GM12878 (cell line): Measurements from ENCODE around the gene ARL15. TPM values are rescaled to one million over a fixed set of nuclear protein-coding genes. Genes with fewer than 3 reads are reported as not detected.

Source experiments
- ATAC-seq: fragments of 200-7000 bp; cut with Tn5 transposase; 3 replicates; pipeline ENCODE4 v1.9.1; 2020; ENCODE audit warnings: mild to moderate bottlenecking, moderate library complexity
- BruUV-seq: library from RNA; stranded (reverse); fragments of 400-500 nt; replicated peaks from 2 replicates; lab custom pipeline; 2021; lab: Mats Ljungman, UMichigan
- CTCF ChIA-PET: fragments of 300-600 bp; sonication (Branson Sonifier 250); formaldehyde crosslinking; extraction: SDS; loops from one replicate; lab custom pipeline; 2021; ENCODE audit warnings: inconsistent platforms; lab: Yijun Ruan, JAX
- POLR2A ChIA-PET: fragments of 350-600 bp; formaldehyde crosslinking; extraction: SDS; loops from one replicate; lab custom pipeline; 2021; ENCODE audit warnings: inconsistent platforms; lab: Charles Lee
- RAD21 ChIA-PET: fragments of 300-600 bp; sonication (Branson Sonifier 250); formaldehyde crosslinking; loops from one replicate; lab custom pipeline; 2023; ENCODE audit warnings: antibody characterized with exemption; ENCODE audit not compliant: unreplicated experiment; lab: Charles Lee
- SMC1A ChIA-PET: fragments of 300-600 bp; sonication (Branson Sonifier 250); formaldehyde crosslinking; loops from one replicate; lab custom pipeline; 2023; ENCODE audit not compliant: unreplicated experiment, uncharacterized antibody; lab: Charles Lee
- DNase-seq: peaks from one replicate; pipeline ENCODE4 v3.0.0-alpha.2; 2011; ENCODE audit warnings: low read depth, low spot score
- FAIRE-seq: peaks from 3 replicates; lab custom pipeline; 2011; peaks lifted over from hg19 to GRCh38; lab: Jason Lieb, UNC
- H2AFZ ChIP-seq: 2 replicates; pipeline ENCODE4 v1.6.0; 2011; ENCODE audit warnings: low read depth, low read length, control low read depth; ENCODE audit not compliant: control insufficient read depth
- H3K27ac ChIP-seq: 2 replicates; pipeline ENCODE4 v1.5.1; 2011; ENCODE audit warnings: control low read depth; ENCODE audit not compliant: control insufficient read depth, insufficient read depth
- H3K27me3 ChIP-seq, 2 experiments: replicated peaks in 1 of 2; 2 replicates each; pipeline versions ENCODE4 v1.6.0 to v1.6.1; 2011; ENCODE audit warnings: low read length in 1 of 2; ENCODE audit not compliant: control insufficient read depth in 2 of 2, insufficient read depth in 2 of 2
- H3K36me3 ChIP-seq, 2 experiments: 2 replicates each; pipeline ENCODE4 v1.5.1; 2011; ENCODE audit warnings: low read length in 1 of 2; ENCODE audit not compliant: control insufficient read depth in 2 of 2, insufficient read depth in 2 of 2
- H3K4me1 ChIP-seq: 2 replicates; pipeline ENCODE4 v1.6.1; 2011; ENCODE audit warnings: mild to moderate bottlenecking, low read length, moderate library complexity, mixed read lengths; ENCODE audit not compliant: control insufficient read depth, insufficient read depth
- H3K4me2 ChIP-seq: 2 replicates; pipeline ENCODE4 v1.6.0; 2011; ENCODE audit warnings: control low read depth; ENCODE audit not compliant: control insufficient read depth, insufficient read depth
- H3K4me3 ChIP-seq: fragments of 200-600 bp; sonication (generic); 2 replicates; pipeline ENCODE4 v1.5.1; 2016
- H3K79me2 ChIP-seq: 2 replicates; pipeline ENCODE4 v1.6.0; 2011; ENCODE audit warnings: low read length; ENCODE audit not compliant: control insufficient read depth, insufficient read depth
- H3K9ac ChIP-seq: 2 replicates; pipeline ENCODE4 v1.8.0; 2011; ENCODE audit warnings: low read length, control low read depth, mixed read lengths; ENCODE audit not compliant: control insufficient read depth, insufficient read depth
- H3K9me3 ChIP-seq: replicated peaks from 3 replicates; pipeline ENCODE4 v1.5.1; 2011; ENCODE audit warnings: mild to moderate bottlenecking, low read length; ENCODE audit not compliant: control insufficient read depth, insufficient read depth
- H4K20me1 ChIP-seq: 2 replicates; pipeline ENCODE4 v1.6.0; 2011; ENCODE audit not compliant: control insufficient read depth, insufficient read depth
- HDAC6 ChIP-seq: fragments of 200-600 bp; sonication (generic); IDR thresholded peaks from one replicate; pipeline ENCODE4 v1.8.0; 2017; ENCODE audit warnings: antibody characterized with exemption; ENCODE audit not compliant: unreplicated experiment
- MXI1 ChIP-seq: fragments of 150-350 bp; IDR thresholded peaks from 2 replicates; pipeline ENCODE4 v1.6.1; 2011; ENCODE audit warnings: low read depth, mild to moderate bottlenecking, inconsistent platforms, low read length, improper control_type of control experiment
- SMAD1 ChIP-seq: fragments of 450-650 bp; IDR thresholded peaks from 2 replicates; pipeline ENCODE4 v1.6.1; 2018; ENCODE audit warnings: mild to moderate bottlenecking, low read depth; ENCODE audit not compliant: partially characterized antibody
- ZSCAN29 ChIP-seq: fragments of 450-650 bp; IDR thresholded peaks from 2 replicates; pipeline ENCODE4 v1.6.1; 2017; ENCODE audit warnings: mild to moderate bottlenecking, moderate library complexity
- WGBS: methylation state at CpG from one replicate; pipeline ENCODE4 v1.1.6; 2016; ENCODE audit warnings: low lambda C conversion rate; ENCODE audit not compliant: insufficient replicate concordance, insufficient coverage; ENCODE audit errors: missing lambda C conversion rate; 5-methylcytosine and 5-hydroxymethylcytosine counted together
- in situ Hi-C: fragments of 300-500 bp; cut with MboI; formaldehyde crosslinking; loops from 9 replicates; pipeline ENCODE4 v1.14.3; 2018; ENCODE audit warnings: mixed read lengths
- intact Hi-C: fragments of 100-400 bp; cut with micrococcal nuclease; formaldehyde crosslinking; loops from one replicate; pipeline ENCODE4 v1.14.2; 2022; ENCODE audit not compliant: unreplicated experiment
- polyA plus RNA-seq, 11 experiments: library from polyadenylated mRNA; depleted of rRNA in 4 of 11; unstranded in 6 of 11; stranded (reverse) in 5 of 11; fragments of >200 nt; fragmentation: Nextera tagmentation in 4 of 11; fragmentation: Illumina TruSeq in 1 of 11; extraction: Ambion mirVana in 4 of 11; extraction: Trizol in 1 of 11; gene quantifications; 1 replicate in 1 of 11; 2 replicates in 10 of 11; pipeline versions ENCODE4 v1.2.1 to v1.2.3, GENCODE V29; 2011 to 2016; ENCODE audit warnings: inconsistent platforms in 2 of 11, missing spikeins in 2 of 11, low read depth in 1 of 11
- total RNA-seq, 4 experiments: library from RNA; depleted of rRNA in 3 of 4; stranded (reverse); fragments of >200 nt in 3 of 4; fragmentation: Illumina TruSeq in 1 of 4; extraction: Trizol in 1 of 4; gene quantifications; 2 replicates each; pipeline versions ENCODE4 v1.2.1 to v1.2.3, GENCODE V29; 2013 to 2021
- TF ChIP-seq, protein P1 (sequence below): fragments of 150-350 bp; IDR thresholded peaks from 2 replicates; pipeline ENCODE4 v1.6.1; 2016; ENCODE audit warnings: low read depth, low read length
- TF ChIP-seq, protein P2 (sequence below), 3 experiments: IDR thresholded peaks in 2 of 3; conservative IDR thresholded peaks in 1 of 3; 2 replicates each; pipeline ENCODE4 v1.5.1; 2011; ENCODE audit warnings: low read depth in 3 of 3, low read length in 3 of 3, mild to moderate bottlenecking in 3 of 3, control low read depth in 2 of 3, moderate library complexity in 2 of 3, inconsistent platforms in 1 of 3, mixed read lengths in 1 of 3; ENCODE audit not compliant: control insufficient read depth in 2 of 3, insufficient read depth in 1 of 3; ENCODE audit errors: extremely low read depth in 1 of 3

ARL15 gene
- total and polyA plus RNA-seq, 10 of the 15 experiments (the other 5 are each of a cell fraction or from before 2014, with no cell fraction given) = 3.6 to 11.0 (median 7.7) TPM

DNA sequence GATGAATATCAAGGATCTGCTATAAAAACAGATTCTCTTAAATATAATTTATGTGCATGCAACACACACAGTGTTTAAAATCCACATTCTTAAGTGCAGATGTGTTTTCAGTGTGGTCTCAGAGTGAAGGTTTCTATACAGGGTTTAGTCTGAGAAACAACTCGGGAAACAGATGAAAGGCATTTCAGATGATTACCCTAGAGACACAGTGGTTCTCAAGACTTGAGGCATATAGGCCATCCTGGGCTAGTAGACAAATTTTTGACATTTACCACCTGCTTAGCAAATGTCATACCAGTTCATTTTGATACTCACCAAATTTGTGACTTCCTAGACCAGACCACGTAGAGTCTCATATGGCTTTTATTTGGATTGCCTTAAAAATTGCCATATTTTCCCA is 216.5 kb downstream of the ARL15 start (continued):
- TF ChIP-seq HDAC6 (no peak), ZSCAN29 (no peak), MXI1 (peak; percentile 27; the same call in 1 of the 2 replicates)

DNA sequence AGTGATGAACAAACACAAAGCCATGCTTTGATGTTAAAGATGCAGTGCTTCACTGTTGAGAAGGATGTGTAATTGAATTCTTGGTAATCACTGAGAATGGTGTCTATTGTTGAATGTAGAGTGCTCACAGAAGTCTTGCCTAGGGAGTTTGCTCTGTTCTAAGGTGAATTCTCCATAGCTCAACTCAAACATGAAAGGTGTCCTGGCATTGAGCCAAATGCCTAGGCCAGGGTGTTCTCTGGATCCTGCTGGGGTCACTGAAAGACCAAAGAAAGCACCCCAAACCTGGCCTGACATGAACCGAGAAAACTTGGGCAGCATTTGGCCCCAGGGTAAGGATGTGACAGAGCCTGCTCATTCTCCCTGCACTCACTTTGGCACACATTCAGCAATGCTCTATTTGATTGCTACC is 217.3 kb downstream of the ARL15 start:
- no peak overlapping the region for H3K9ac ChIP-seq
- BruUV-seq = no TSS peak
- no peaks in the 10 kb centered on the region for H4K20me1 ChIP-seq
- no peaks in the 10 kb centered on the region for H3K79me2 ChIP-seq
- intact Hi-C loops (loop anchor here (5.0 kb wide), 1 partner anchor 124 kb away; no protein-coding TSS in a partner anchor), in situ Hi-C loops (no loop called here)
- no peaks in the 10 kb centered on the region for H3K36me3 ChIP-seq
- RAD21 ChIA-PET = no interaction called here
- no peak overlapping the region for H3K4me3 ChIP-seq
- SMC1A ChIA-PET = interaction anchor here (0.8 kb wide), 1 partner anchor 19 kb away, joined by 5 read pairs; no protein-coding TSS in a partner anchor
- no peak overlapping the region for H2AFZ ChIP-seq
- no peaks in the 10 kb centered on the region for H3K9me3 ChIP-seq
- ATAC-seq (peak; percentile 40), DNase-seq (no peak), FAIRE-seq (no peak)
- no peak overlapping the region for H3K27ac ChIP-seq
- no peak overlapping the region for H3K4me2 ChIP-seq
- POLR2A ChIA-PET = no interaction called here
- no peaks in the 10 kb centered on the region; the same call in 1 of the 2 replicates for H3K4me1 ChIP-seq
- CTCF ChIA-PET = interaction anchor here (0.6 to 0.8 kb wide), 2 partner anchors 136 to 141 kb away, joined by 4 read pairs; no protein-coding TSS in a partner anchor
- TF ChIP-seq SMAD1 = peak; percentile 75
- TF ChIP-seq, protein P1, sequence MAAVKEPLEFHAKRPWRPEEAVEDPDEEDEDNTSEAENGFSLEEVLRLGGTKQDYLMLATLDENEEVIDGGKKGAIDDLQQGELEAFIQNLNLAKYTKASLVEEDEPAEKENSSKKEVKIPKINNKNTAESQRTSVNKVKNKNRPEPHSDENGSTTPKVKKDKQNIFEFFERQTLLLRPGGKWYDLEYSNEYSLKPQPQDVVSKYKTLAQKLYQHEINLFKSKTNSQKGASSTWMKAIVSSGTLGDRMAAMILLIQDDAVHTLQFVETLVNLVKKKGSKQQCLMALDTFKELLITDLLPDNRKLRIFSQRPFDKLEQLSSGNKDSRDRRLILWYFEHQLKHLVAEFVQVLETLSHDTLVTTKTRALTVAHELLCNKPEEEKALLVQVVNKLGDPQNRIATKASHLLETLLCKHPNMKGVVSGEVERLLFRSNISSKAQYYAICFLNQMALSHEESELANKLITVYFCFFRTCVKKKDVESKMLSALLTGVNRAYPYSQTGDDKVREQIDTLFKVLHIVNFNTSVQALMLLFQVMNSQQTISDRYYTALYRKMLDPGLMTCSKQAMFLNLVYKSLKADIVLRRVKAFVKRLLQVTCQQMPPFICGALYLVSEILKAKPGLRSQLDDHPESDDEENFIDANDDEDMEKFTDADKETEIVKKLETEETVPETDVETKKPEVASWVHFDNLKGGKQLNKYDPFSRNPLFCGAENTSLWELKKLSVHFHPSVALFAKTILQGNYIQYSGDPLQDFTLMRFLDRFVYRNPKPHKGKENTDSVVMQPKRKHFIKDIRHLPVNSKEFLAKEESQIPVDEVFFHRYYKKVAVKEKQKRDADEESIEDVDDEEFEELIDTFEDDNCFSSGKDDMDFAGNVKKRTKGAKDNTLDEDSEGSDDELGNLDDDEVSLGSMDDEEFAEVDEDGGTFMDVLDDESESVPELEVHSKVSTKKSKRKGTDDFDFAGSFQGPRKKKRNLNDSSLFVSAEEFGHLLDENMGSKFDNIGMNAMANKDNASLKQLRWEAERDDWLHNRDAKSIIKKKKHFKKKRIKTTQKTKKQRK = no peak
- TF ChIP-seq, protein P2, sequence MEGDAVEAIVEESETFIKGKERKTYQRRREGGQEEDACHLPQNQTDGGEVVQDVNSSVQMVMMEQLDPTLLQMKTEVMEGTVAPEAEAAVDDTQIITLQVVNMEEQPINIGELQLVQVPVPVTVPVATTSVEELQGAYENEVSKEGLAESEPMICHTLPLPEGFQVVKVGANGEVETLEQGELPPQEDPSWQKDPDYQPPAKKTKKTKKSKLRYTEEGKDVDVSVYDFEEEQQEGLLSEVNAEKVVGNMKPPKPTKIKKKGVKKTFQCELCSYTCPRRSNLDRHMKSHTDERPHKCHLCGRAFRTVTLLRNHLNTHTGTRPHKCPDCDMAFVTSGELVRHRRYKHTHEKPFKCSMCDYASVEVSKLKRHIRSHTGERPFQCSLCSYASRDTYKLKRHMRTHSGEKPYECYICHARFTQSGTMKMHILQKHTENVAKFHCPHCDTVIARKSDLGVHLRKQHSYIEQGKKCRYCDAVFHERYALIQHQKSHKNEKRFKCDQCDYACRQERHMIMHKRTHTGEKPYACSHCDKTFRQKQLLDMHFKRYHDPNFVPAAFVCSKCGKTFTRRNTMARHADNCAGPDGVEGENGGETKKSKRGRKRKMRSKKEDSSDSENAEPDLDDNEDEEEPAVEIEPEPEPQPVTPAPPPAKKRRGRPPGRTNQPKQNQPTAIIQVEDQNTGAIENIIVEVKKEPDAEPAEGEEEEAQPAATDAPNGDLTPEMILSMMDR (IDR thresholded peaks at IDR 0.05 in 2 of 3, conservative IDR thresholded peaks at IDR 0.05 in 1 of 3; ENCODE audit: control insufficient read depth in 2 of 3, extremely low read depth in 1 of 3, insufficient read depth in 1 of 3, low read depth in 3 of 3, low read length in 3 of 3) = peak in 1 of 3 experiments; percentile 9; a peak in 1 of 6 replicates
- H3K27me3 ChIP-seq = no peaks in the 10 kb centered on the region
- WGBS = 100% methylated on average over 1 of the region's 1 CpG
